GM18907 (cell line): ENCODE data around the gene TSPAN9.
A peak's percentile ranks its signal among the peaks of the same experiment; 100 is the strongest.

Experiments
- ATAC-seq: cut with Tn5 transposase; IDR thresholded peaks from one replicate; pipeline ENCODE4 v1.9.1; 2021; ENCODE audit warnings: mild to moderate bottlenecking, moderate library complexity; ENCODE audit not compliant: unreplicated experiment

Gene TSPAN9

DNA sequence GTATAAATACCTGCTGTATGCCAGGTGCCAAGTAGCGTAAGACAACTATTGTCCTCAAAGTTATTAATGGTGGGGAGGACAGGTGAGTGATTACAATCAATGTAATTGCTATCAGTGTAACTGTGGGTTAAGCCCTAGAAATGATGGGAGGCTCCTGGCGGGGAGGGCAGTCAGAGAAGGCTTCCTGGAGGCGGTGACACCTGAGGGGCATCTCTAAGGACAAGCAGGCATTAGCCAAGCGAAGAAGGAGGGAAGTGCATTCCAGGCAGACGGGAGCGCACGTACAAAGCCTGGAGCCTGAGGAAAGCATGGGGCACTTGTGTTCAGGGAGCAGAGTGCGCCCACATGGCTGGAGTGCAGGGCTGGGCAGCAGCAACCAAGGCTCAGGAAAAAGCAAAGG is 230.9 kb downstream of the TSPAN9 start:
- no peak for ATAC-seq

DNA sequence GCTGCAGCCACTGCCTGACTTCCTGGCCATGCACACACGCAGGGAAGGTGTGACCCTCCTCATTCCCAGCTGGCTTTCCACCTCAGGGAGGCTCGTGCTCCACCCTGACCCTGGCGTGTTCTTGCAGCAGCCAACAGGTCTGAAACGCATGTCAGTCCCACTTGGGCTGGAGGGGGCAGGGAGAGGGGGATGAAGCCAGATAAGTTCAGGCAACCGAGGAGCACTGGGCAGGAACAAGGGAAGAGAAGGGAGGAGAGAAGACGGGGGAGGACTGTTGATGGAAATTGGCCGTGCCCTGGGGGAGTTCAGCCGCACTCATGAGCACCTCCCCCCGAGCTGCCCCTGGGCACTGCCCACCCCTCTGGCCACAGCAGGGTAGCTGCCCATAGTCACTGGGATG is 231.4 kb downstream of the TSPAN9 start:
- ATAC-seq = no peak

DNA sequence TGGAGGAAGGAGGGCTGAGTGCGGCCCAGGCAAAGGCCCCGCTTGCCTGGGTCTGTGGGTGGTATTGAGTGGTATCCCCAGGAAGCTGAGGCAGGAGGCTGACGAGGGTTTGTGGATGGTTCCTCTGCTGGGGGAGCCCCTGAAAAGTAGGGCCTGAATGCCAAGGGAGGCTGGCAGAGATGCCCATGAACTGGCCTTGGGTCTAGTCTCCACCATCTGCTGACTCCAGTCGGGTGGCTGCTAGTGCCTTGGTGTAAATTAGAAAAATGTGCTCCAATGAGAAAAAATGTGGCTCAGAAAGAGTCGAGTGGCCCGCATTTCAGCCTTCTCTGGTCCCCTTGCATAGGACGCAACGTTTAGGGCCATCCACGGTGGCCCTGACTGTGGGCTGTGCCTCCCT is 232.6 kb downstream of the TSPAN9 start:
- ATAC-seq = no peak

DNA sequence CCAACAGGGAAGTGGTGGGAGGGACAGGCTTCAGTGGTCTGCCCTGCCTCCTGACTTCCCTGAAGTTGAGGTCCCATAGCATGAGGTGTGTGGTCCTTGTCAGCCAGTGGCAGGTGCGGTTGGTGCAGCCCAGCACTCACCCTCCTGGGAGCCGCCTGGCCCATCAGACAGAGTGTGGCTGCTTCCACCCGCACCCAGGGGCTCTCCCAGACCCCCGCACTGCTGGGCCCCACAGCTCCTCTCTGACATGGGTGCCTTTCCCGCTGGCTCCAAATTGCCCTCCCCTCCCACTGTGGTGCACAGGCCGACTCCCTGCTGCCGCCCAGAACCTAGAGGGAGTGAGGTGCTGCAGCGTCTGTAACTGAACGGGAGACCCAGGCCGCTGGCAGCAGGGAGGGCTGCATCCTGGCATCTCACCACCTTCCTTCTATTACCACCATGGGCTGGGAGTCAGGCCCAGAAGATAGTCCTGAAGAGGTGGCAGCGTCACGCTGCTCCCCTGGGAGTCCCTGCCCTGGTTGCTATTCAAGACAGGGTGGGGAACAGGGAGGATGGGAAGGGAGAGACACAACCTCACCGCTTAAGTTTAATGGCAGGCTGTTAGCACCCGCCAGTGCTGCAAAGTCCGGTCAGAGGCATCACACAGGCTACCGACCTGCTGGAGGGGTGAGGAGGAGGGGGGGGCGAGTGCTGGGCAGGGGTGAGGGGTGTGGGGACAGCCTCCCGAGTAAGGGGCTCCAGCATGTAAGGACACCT is 233.3 kb downstream of the TSPAN9 start:
- no peak for ATAC-seq

DNA sequence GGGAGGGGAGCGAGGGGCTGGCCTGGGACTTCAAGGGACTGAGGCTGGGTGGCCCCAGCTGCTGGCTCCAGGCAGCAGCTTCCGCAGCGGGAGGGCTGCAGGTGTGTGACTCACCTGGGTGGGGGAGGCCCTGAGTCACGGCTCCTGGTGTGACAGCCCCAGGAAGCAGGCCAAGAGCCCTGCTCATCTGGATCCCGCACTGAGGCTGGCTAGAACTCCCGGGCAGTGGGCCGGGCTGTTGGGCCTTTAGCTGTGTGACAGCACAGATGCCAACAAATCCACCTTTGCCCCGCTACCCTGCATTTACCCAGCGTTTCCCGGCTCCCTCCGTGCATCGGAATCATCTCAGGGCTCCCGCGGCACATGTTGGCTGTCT is 233.8 kb downstream of the TSPAN9 start:
- ATAC-seq = no peak

DNA sequence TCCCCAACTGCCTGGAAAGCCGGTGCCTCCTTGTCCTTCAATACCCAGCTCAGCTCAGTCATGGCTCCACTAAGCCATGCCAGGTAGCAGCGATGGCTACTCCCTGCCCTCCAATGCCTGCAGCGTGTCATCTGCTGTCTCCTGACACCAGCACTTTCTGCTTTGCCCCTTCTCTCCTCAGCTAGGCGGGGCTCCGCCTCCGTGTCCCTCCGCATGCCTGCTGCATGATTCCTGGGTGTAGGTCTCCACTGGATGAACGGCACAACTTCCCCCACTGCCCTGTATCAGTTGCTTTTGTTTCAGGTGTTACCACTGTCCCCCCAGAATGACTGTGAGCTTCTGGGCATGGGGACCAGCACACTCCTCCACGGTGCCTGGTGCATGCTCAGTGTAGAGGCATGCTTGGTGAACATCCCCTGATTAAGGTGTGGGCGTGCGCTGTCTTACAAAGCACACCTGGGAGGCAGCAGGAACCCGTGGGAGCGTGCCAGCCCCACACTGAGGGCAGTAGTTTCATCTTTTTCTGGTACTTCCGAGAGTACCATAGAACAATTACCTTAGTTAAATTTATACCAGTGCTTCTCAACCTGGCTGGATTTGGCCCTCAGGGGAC is 234.4 kb downstream of the TSPAN9 start:
- ATAC-seq = no peak

DNA sequence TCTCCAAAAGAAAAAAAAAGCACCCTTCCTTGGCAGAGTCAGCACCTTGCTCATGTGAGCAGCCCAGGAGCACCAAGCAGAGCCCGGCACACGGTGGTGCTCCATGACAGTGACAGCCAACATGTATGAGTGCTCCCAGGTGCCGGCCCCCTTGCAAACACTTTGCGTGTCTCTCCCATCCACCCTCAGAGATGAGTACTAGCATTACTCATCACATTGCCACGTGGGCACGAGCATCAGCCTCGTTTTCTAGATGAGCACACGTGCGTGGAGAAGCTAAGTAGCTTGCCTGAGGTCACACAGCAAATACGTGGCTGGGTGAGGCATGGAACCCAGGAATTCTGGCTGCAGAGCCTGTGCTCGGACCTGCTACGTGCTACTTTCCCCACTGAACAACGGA is 235.9 kb downstream of the TSPAN9 start:
- ATAC-seq = no peak

DNA sequence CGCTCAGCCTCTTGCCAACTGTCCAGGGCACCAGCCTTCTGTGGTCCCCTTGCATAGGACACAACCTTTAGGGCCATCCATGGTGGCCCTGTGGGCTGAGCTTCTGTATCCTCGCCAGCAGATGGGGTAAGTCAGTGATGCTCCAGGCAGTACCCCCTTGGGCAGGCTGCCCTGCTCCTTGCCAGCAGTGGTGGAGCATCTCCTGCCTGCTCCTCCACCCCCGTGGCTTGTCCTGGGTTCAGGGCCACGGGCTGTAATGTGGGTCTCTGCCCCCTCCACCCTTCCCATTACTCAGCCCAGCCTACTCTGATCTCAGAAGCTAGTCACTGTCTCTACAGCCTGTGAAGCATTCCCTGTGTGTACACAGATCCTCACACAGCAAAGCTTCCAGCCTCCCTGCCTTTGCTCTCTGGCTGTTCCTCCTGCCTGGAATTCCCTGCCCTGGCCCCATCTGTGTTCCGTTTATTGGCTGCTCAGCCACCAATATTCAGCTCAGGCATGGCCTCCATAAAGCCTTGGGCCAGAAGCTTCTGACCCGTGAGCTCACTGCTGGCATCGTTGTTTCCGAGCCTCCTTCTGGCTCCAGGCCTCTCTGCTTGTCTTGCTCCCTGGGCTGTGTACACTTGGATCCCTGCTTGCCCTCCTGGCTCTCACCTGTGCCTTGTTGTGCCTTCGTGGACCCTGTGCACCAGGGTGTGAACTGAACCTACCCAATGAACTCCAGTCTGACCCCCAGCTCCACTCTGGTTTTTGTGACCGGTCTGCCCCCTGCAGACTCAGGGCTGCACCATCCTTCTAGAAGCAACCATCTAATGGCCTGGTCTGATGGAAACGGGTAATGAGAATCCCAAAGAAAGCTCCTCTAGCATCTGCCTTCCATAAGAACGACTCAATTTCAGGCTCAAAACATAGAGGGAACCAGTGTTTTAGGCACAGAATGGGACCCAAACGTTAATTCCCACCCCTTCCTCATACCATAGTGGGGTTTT is 236.8 kb downstream of the TSPAN9 start:
- ATAC-seq = peak; percentile 55

DNA sequence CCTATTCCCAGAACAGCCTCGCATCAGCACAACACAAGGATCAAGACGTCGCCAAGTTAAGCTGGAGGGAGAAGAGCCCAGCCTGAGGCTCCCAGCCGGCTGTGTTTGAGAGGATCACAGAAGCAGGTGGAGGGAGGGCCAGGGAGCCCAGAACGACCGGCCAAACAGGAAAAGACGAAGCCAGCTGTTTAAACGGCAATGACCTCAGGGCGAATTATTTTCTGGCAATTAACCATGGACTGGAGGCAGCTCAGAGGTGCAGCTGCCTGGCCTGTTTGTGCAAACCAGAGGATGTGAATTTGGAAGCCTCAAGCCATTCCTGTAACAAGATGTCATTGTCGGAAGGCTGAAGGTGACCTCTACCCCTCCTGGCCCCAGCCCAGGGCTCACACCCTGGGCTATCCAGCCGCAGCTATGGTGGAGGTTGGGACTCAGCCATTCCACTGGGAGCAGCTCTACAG is 238.1 kb downstream of the TSPAN9 start:
- no peak for ATAC-seq

DNA sequence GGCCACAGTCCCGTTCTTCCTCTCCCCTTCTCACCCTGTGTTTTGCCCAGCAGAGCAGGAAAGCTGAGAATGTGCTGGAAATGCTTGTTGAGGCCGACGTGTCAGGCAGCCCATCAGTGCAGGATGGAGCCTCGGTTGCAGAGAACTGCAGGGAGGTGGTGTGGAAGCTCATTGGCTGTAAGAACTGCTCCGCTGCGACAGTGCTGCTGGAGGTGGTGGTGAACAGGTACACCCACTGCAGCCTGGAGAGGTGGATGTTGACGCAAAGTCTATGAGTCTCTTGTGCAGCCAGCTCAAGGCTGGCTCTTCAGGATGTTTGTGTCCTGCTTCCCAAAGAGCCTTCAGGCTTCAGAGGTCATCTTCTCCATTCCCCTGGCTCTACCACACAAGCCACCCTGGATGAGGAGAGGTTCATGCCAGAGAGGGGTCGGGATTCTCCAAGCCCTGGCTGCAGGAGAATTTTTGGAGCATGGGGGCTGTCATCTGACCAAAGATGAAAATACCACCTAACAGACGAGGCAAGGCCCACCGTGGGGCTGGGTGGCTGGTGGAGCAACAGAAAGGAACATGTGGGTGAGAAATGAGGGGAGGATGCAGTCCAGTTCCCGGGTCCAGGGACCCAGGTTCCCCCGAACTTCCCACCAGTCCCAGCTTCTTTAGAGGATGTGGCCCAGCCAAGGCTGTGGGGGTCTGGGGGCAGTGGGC is 239.7 kb downstream of the TSPAN9 start:
- ATAC-seq = no peak

DNA sequence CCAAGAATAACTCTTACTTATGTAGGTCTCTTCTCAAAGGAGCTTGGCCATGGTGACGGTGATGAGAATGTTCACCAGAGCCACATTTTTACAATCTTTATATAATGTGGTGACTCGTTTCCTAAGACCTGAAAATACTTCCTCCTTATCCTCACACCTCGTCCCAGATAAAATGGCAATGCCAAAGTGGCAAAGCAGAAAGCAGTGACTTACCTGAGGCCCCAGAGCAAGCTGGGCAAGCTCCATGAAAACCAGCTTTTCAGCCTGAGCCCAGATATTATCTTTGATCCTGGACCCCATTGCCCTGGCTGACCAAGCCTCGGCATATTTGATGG is 240.3 kb downstream of the TSPAN9 start:
- ATAC-seq = no peak

DNA sequence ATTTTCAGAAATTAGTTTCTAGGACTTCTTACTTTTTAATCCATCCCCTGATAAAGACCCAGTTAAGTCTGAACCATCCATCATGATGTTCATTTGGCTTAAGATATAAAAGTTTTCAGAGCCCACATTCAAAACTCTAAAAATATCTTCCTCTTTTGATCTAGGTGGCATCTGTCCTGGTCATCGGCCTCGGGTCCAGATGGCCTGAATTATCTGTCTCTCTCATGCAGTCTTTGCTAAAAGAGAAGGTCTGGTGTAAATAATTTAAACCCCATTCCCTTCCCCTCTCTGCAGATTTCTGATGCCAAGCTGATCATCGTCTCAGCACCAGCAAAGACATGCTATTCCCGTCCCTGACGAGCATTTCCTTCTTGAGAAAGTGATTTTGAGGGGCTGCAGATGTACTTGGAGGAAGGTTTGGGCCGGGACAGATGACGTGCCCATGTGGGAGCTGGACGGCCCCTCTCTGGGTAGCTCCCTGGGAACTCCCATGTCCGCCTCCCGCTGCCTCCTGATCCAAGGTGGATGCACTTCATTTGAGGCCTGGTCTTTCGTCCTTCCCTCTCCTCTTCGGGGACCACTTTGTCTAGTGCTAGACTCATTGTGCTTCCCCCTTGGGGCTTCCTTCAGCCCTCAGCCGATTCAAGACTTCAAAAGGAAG is 240.8 kb downstream of the TSPAN9 start:
- ATAC-seq = no peak

DNA sequence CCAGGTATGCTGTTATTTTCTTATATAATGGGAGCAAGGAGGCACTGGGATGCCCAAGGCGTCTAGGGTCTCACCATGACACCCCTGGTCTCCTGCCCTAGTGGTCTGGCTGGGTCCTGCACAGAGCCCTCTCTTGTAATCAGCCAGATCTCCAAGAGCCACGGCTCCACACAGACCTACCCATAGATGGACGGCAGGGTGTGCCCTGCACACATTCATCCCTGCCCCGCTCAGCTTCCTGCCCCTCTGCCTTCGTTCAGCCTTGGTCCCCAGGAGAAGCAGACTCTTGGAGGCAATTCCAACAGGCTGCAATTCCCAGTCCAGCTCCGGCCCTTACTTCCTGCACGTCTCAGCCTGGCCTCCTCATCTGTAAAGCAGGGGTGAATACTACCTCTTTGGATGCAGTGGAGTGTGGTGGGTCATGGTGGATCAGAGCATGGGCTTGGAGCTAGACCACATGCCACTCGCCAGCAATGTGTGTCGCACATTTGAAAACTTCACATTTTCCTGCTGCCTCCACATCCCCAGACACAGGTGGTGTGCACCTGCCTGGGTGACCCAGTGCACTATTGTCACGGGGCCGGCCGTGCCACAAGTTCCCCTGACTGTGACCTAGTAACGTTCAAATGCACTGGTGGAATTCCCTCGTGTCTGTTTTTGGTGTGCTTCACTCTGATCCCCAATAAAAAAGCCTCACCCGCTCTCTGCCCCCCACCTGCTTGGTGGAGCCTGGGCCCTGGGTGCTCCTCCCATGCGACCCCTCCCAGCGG is 242.7 kb downstream of the TSPAN9 start:
- ATAC-seq = no peak

DNA sequence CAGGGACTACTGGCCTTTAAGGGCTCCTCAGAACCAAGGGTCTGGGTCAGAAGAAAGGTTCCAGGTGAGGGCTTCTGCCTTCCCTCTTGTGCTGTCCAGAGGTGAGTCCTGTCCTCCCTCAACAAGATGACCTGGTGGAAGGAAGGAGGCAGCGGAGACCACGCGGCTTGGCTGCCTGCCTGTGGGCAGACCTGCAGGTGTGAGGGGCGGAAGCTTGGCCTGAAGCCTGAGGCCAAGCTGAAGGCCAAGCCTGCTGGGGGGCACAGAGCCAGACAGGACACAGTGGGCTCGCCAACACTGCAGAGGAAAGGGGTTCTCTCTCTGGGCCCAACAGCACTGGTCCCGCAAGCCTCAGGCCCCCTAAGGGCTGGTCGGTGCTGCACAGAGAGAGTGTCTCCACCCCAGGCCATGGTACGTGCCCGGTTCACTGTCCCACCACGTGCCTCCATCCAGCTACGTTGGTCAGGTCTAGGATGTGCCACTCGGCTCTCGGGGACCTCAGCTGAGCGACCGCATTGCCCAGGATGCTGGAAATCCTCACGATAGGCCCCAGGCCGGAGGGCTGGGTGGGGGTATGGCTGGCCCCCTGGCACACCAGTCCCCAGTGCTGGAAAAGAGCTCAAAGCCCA is 243.8 kb downstream of the TSPAN9 start:
- ATAC-seq = no peak

DNA sequence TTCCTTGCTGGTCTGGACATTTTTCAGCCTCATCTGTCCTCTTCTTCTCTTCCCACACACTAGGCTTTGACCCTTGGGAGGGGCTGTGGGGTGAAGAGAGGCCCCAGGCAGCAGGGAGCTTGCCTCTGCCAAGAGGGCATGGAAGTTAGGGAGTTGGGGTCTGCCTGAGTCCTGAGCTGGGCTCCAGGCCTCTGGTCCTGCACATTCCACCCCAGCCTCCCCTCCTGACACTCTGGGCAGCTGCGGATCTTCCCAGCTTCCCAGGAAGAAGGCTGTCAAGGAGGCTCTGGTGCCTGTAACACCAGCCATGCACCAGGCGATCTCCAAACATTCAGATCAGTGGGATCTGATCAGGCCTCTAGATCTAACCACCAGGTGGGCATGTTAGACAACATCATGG is 244.7 kb downstream of the TSPAN9 start:
- no peak for ATAC-seq

DNA sequence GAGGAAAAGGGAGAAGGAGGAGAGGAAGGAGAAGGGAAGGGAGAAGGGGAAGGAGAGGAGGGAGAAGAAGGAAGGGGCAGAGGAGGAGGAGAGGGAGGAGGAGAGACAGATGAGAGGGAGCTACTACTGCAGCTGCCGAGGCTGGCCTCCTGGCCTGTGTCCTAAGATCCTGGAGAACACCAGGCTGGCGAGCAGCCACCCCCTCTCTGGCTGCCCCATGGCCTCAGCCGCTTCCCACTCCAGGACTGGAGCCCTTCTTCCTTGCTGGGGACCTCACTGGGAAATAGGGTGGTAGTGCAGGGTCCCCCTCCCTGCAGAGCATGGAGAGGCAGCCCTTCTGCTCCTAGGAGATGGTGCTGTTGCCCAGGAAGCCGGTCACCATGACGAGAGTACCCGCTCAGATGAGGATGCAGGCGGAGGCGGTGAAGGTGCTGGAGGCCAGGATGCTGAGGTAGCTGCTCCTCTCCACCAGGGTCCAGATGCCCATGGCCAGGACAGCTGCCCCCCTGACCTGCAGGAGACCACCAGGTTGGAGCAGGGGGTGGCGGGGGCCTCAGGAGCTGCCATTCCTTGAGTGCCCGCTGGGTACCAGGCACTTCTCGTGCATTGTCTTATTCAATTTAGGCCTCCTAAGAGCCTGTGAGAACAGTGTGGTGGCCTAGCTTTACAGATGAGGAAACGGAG is 246.0 kb downstream of the TSPAN9 start:
- no peak for ATAC-seq

DNA sequence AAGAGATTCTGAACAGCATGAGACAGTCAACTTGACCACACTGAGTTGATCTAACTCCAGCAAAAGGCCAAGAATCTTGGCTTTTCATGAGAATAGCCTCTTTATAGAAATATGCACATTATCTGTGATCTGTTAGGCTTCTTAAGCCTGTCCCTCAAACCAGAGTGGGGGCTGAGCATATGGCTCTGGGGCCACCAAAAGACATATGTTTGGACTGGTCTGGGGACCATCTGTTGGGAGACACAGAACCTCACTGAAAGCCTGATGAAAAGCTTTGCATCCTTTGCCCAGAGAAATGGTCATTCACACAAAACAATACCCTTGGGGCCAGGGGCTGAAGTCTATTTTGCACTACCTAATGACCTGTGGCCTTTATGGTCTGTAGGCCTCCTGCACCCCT is 248.6 kb downstream of the TSPAN9 start:
- no peak for ATAC-seq

DNA sequence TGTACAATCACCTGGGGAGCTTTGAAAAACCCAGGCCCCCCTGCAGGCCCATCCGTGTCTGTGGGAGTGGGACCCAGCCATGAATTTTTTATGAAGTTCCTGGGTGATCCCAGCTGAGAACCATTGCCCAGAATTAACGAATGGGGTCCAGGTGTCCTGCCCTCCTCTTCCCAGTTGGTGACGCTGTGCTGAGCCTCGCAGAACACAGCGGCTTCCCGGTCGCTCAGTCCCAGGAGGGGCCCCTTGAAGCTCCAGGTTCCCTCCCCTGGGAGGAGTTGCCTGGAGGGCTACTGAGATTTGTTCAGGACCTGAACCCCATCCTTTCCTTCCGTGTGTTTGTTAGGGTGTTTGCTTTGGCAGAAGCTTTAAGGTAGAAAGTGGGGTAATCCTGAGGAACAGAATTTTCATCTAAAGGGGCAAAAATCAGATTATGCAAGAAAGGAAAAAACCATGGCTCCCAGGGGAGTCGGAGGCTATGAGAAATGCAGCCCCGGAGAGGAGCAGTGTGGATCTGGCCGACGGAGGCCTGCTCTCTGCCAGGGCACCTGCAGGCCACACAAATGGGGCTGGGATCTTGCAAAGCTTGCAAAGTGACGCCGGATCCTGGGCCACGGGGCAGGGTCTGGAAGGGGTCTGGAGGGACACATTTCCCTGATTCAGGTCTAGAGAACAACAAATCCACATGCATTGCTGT is 249.1 kb downstream of the TSPAN9 start:
- no peak for ATAC-seq
